Aorta (tissue), 5 donors: ENCODE data around the gene FBXO34. TPM values are rescaled to one million over a fixed set of nuclear protein-coding genes. Genes with fewer than 3 reads are reported as not detected.

Experiments
- ATAC-seq: fragments of 200-7000 bp; cut with Tn5 transposase; one replicate; pipeline ENCODE4 v1.9.1; 2022; ENCODE audit warnings: moderate library complexity; ENCODE audit not compliant: low FRiP score
- DNase-seq, 2 donors: peaks; one replicate each; pipeline ENCODE4 v3.0.0-alpha.2; 2020
- H3K27ac ChIP-seq, 2 donors: one replicate each; pipeline ENCODE4 v1.5.1; 2013; ENCODE audit warnings: low read length in 2 of 2, mild to moderate bottlenecking in 2 of 2, moderate library complexity in 2 of 2, control low read depth in 1 of 2, inconsistent platforms in 1 of 2, low read depth in 1 of 2
- H3K27me3 ChIP-seq, 2 donors: one replicate each; pipeline ENCODE4 v1.6.1; 2013; ENCODE audit warnings: control low read depth in 1 of 2, low read length in 1 of 2, mild to moderate bottlenecking in 1 of 2, moderate library complexity in 1 of 2; ENCODE audit not compliant: insufficient read depth in 2 of 2, control insufficient read depth in 1 of 2
- H3K36me3 ChIP-seq, 2 donors: one replicate each; pipeline ENCODE4 v1.6.1; 2013; ENCODE audit warnings: control low read depth in 1 of 2, low read length in 1 of 2, mild to moderate bottlenecking in 1 of 2; ENCODE audit not compliant: insufficient read depth in 2 of 2, control insufficient read depth in 1 of 2
- H3K4me1 ChIP-seq, 2 donors: one replicate each; pipeline ENCODE4 v1.6.1; 2013; ENCODE audit warnings: low read length in 2 of 2, control low read depth in 1 of 2, mild to moderate bottlenecking in 1 of 2, moderate library complexity in 1 of 2; ENCODE audit not compliant: insufficient read depth in 2 of 2, control insufficient read depth in 1 of 2
- H3K4me3 ChIP-seq, 2 donors: one replicate each; pipeline ENCODE4 v1.5.1; 2013; ENCODE audit warnings: low read length in 2 of 2, control low read depth in 1 of 2, mild to moderate bottlenecking in 1 of 2
- H3K9me3 ChIP-seq: one replicate; pipeline ENCODE4 v1.6.1; 2013; ENCODE audit warnings: mild to moderate bottlenecking, low read length; ENCODE audit not compliant: control insufficient read depth
- WGBS, 2 donors: extraction: QIAGEN DNeasy Blood & Tissue Kit; methylation state at CpG; one replicate each; pipeline ENCODE4 v1.1.7; 2013; 5-methylcytosine and 5-hydroxymethylcytosine counted together
- intact Hi-C, 2 donors: fragments of 100-400 bp; cut with DNase I; formaldehyde crosslinking; loops; one replicate each; pipeline versions ENCODE4 v1.14.2 to v1.15.0; 2022
- polyA plus RNA-seq, 2 donors: library from polyadenylated mRNA; stranded (reverse); fragments of 200-250 nt; gene quantifications; one replicate each; pipeline ENCODE4 v1.2.3, GENCODE V29; 2013
- total RNA-seq, 2 donors: library from RNA; stranded (reverse); fragmentation: NEBNext Ultra II Directional; extraction: Animal tissue kit (Norgen Biotek cat#: 25700); gene quantifications; one replicate each; pipeline ENCODE4 v1.2.1, GENCODE V29; 2021
- donor health status: healthy with polysubstance abuse.
- donor health status: Bipolar disorder and iron deficiency.
- donor health status: DM: no; HTN: no; CAD: no.
- donor health status: DM: no; HTN: no; CAD: no.
- donor health status: DM: yes; HTN: yes; CAD: no.

The FBXO34 gene
- total and polyA plus RNA-seq, 4 donors, result 7.8 to 23.1 (median 15.7) TPM

DNA sequence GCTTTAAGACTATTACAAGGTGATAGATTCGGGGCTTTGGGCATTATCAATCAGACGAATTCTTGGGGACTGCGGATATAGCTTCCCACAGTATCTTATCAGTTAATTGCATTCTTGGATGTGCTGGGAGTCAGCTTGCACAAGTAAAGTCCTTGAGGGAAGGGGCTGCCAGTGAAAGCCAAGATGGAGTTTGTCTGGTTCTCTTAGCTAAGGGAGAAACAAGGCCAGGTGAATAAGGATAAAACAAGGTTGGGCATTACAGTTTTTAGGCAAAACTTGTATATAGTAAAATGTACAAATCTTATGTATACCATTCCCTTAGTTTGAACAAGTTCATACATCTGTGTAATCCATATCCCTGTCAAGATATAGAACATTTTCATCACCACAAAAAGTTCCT, 5.5 kb downstream of the FBXO34 start:
- Histone ChIP-seq H3K4me3 (no peak overlapping the region), H3K27me3 (no peaks in the 10 kb centered on the region), H3K4me1 (no peaks in the 10 kb centered on the region), H3K9me3 (no peaks in the 10 kb centered on the region), H3K36me3 (no peaks in the 10 kb centered on the region), H3K27ac (no peak overlapping the region)
- ATAC-seq (no peak), DNase-seq (no peak)
- WGBS, 2 donors, result 83% methylated on average over 3 of the region's 3 CpGs
- intact Hi-C loops, result loop anchor here in 1 of 2 donors (10.0 kb wide), 1 partner anchor 138 kb away; the partner anchor contains the start of gene ATG14

DNA sequence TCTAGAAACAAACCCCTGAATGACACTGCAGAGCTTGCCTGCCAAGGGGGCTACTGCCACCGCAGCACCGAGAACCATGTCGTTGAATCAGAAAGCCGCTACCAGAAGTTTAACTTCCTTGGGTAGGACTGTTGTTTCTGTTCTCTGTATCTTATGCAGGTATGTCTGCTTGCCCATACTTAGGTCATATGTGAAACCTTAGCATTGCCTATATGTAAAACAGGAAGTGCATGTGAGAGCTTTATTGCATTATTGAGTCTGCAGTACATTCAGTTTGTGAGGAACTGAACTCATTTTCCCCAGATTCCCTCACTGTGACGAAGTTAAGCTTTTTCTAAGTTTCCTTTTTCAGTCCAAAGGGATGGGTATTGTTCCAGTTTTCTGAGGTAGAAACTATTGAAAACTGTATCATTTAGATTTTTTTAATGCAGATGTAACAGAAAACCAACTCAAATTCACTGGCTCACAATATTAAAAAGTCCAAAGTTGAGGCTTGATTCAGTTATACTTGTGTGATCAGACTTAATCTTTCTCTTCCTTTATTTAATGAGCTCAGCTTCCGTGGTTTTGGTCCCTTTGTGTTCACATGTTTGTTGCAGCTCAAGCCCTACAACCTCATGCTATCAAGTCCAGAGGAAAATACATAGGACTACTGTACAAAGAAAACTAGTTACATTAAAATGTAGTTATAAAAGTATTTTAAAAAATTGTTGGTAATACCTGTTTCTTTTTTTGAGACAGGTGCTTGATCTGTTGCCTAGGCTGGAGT, 6.9 kb downstream of the FBXO34 start:
- H3K9me3 ChIP-seq, result no peaks in the 10 kb centered on the region
- no peak for DNase-seq
- 75 to 77% methylated on average over 6 of the region's 6 CpGs for WGBS, 2 donors
- peaks cover 0 to 2% of the 10 kb centered on the region in 2 donors for H3K4me1 ChIP-seq
- H3K36me3 ChIP-seq, result no peaks in the 10 kb centered on the region
- H3K27ac ChIP-seq, result no peak overlapping the region
- intact Hi-C loops, result loop anchor here in 1 of 2 donors (10.0 kb wide), 1 partner anchor 137 kb away; the partner anchor contains the start of gene ATG14
- no peaks in the 10 kb centered on the region for H3K27me3 ChIP-seq
- H3K4me3 ChIP-seq, result no peak overlapping the region
- ATAC-seq, result no peak

DNA sequence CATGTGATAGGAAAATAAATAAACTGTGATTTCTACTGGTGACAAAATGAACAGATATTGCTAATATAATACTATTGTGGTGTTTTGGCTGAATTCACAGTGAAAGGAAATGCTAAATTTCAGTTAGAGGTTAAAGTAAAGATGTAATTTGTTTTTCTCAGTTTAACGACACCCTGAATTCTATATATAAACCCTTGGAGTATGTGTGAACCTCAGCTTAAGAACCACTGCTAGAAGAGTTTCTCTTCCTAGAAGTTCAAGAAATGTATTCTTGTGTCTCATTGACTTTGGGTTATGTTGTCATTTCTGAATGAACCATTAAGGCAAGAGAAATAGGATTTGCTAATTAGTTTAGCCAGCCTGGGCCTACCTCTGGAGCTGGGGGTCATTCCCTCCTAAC, 8.2 kb downstream of the FBXO34 start:
- intact Hi-C loops, result loop anchor here in 1 of 2 donors (10.0 kb wide), 1 partner anchor 135 kb away; the partner anchor contains the start of gene ATG14
- no peak for ATAC-seq
- WGBS, 2 donors, result 29 to 71% methylated on average over 1 of the region's 1 CpG
- Histone ChIP-seq H3K27me3 (no peaks in the 10 kb centered on the region), H3K36me3 (no peaks in the 10 kb centered on the region), H3K27ac (no peak overlapping the region), H3K9me3 (no peaks in the 10 kb centered on the region), H3K4me3 (no peak overlapping the region), H3K4me1 (peaks cover 0 to 2% of the 10 kb centered on the region in 2 donors)
- DNase-seq, result no peak

DNA sequence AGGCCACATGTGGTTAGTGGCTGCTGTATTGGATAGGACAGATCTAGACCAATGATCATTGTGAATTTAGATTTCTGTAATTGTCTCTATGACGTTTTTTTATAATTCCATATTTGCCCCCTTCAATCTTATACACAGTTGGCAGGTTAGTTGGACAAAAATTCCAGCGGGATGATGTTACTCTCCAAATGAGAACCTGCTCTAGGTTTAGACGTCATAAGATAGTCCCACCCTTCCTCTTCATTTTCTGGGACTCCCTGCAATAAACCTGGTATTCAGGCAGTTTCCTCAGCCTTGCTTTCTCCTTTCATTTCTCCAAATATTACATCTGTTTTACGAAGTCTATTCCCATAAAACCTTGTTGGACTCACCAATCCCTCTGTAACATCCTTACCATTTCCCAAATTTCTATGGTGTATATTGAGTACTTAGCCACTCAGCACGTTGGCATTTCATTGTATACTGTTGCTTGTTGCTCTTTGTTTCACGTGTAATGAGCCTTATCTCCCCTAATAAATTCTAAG, 10.2 kb downstream of the FBXO34 start:
- ATAC-seq, result no peak
- no peaks in the 10 kb centered on the region for H3K36me3 ChIP-seq
- DNase-seq, result no peak
- no peaks in the 10 kb centered on the region for H3K27me3 ChIP-seq
- 65 to 68% methylated on average over 6 of the region's 6 CpGs for WGBS, 2 donors
- peaks cover 0 to 2% of the 10 kb centered on the region in 2 donors for H3K4me1 ChIP-seq
- H3K27ac ChIP-seq, result no peak overlapping the region
- H3K4me3 ChIP-seq, result no peak overlapping the region
- no peaks in the 10 kb centered on the region for H3K9me3 ChIP-seq
- intact Hi-C loops, result no loop called here

DNA sequence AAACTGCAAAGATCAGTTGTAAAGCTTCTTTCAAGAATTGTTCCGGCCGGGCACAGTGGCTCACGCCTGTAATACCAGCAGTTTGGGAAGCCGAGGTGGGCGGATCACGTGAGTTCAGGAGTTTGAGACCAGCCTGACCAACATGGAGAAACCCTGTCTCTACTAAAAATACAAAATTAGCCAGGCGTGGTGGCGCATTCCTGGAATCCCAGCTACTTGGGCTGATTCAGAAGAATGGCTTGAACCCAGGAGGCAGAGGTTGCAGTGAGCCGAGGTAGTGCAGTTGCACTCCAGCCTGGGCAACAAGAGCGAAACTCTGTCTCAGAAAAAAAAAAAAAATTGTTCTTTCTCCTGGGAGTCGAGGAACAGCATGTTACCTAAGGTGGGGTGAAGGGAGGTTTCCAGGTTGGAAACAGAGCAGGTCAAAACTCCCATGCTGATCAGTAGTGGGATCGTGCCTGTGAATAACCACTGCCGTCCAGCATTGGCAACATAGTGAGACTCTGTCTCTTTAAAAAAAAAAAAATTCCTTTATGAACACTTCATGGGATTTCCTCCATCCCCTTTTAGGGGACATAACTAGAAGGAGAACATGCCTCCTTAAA, 13.9 kb downstream of the FBXO34 start:
- H3K36me3 ChIP-seq, result no peaks in the 10 kb centered on the region
- WGBS, 2 donors, result 60 to 63% methylated on average over 13 of the region's 13 CpGs
- ATAC-seq, result no peak
- no peak overlapping the region for H3K4me3 ChIP-seq
- DNase-seq, result peak in 1 of 2 donors; percentile 53
- peaks cover 0 to 2% of the 10 kb centered on the region in 2 donors for H3K4me1 ChIP-seq
- H3K27ac ChIP-seq, result no peak overlapping the region
- no peaks in the 10 kb centered on the region for H3K9me3 ChIP-seq
- no peaks in the 10 kb centered on the region for H3K27me3 ChIP-seq
- intact Hi-C loops, result no loop called here

DNA sequence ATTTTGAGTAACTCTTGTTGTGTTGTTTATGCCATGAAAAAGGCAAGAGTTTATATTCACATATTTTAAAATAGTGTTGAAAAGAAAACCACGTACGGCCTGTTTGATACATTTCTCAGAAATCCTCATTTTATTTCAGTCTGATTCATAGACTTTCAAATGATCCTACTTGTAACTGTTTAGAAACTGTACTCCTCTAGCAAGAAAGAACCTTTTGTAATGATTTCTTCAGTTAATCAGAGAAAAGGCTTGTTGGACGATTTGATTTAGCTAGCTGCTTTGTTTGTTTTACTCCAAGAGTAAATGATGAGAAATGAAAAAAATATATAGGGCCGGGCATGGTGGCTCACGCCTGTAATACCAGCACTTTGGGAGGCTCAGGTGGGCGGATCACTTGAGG, 17.2 kb downstream of the FBXO34 start:
- WGBS, 2 donors, result 81 to 85% methylated on average over 6 of the region's 6 CpGs
- no peak for ATAC-seq

DNA sequence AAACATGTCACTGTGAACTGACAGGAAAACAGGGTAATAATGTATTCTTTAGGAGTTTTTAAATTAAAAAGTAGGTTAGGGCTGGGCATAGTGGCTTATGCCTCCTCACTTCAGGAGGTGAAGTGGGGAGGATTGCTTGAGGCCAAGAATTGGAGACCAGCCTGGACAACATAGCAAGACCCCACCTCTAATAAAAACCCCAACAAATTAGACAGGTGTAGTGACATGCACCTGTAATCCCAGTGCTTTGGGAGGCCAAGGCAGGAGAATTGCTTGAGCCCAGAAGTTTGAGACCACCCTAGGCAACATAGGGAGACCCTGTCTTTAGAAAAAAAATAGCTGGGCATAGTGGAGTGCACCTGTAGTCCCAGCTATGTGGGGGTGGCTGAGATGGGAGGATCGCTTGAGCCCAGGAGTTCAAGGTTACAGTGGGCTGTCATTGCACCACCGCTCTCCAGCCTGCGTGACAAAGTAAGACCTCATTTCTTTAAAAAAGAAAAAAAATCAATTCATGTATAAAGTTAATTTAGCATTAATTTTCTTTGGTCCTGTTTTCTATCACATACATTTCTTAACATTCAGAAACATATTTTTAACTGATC, 20.4 kb downstream of the FBXO34 start:
- ATAC-seq (no peak), DNase-seq (no peak)
- no peaks in the 10 kb centered on the region for H3K9me3 ChIP-seq
- H3K36me3 ChIP-seq, result no peaks in the 10 kb centered on the region
- no peak overlapping the region for H3K27ac ChIP-seq
- H3K4me1 ChIP-seq, result peaks cover 0 to 2% of the 10 kb centered on the region in 2 donors
- H3K27me3 ChIP-seq, result no peaks in the 10 kb centered on the region
- no peak overlapping the region for H3K4me3 ChIP-seq
- intact Hi-C loops, result no loop called here
- 98% methylated on average over 3 of the region's 3 CpGs for WGBS, 2 donors

More for the DNA sequence above, 17.2 kb downstream of the FBXO34 start:
- no peak overlapping the region for H3K4me3 ChIP-seq
- H3K27ac ChIP-seq, result no peak overlapping the region
- no peaks in the 10 kb centered on the region for H3K27me3 ChIP-seq
- no peaks in the 10 kb centered on the region for H3K36me3 ChIP-seq
- no peaks in the 10 kb centered on the region for H3K9me3 ChIP-seq
- intact Hi-C loops, result no loop called here
- peaks cover 0 to 2% of the 10 kb centered on the region in 2 donors for H3K4me1 ChIP-seq
- DNase-seq, result no peak

DNA sequence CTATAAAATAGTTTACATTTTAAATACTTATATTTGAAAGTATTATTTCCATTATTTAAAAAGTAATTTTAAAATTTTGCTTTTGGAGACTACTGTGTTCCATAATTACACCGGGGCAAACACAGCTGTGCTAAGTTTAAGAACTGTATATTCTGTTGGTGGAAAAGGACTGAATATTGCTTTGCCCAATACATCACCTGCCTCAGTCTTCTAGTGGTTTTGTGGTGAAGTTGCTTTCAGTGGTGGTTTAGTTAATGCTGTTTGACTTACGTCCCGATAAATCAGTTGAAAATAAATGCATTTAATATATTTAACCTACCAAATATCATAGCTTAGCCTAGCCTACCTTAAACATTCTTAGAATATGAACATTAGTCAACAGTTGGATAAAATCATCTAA, 23.4 kb downstream of the FBXO34 start:
- intact Hi-C loops, result no loop called here
- H3K9me3 ChIP-seq, result no peaks in the 10 kb centered on the region
- H3K27ac ChIP-seq, result no peak overlapping the region
- H3K4me3 ChIP-seq, result no peak overlapping the region
- ATAC-seq (no peak), DNase-seq (no peak)
- H3K27me3 ChIP-seq, result no peaks in the 10 kb centered on the region
- H3K4me1 ChIP-seq, result peaks cover 0 to 2% of the 10 kb centered on the region in 2 donors
- peaks cover 0 to 4% of the 10 kb centered on the region in 2 donors for H3K36me3 ChIP-seq
- 93 to 94% methylated on average over 3 of the region's 3 CpGs for WGBS, 2 donors
